Measurements from ENCODE around the gene GDF2.

GDF2 gene

DNA sequence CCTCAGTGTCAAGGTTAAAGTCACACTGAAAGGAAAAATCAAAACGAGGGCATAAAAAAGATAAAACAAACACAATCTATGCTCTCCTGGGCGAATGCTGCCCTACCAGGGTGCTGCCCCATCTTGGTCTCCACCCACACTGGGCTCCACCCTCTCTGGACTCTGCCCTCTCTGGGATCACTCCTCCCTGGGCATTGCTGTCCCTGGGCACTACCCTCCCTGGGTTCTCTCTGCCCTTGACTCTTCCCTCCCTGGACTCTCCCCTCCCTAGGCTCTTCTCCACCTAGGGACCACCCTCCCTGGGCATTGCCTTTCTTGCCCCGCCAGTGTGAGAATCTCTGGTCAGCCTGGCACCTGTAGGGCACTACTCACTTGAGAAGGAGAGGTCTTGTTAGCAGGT is 8.6 kb downstream of the GDF2 start:
- CTCF ChIA-PET = interaction anchor here (1.3 to 2.1 kb wide), 3 partner anchors 10 to 305 kb away, joined by 4 to 6 read pairs (median 4); no protein-coding TSS in a partner anchor

DNA sequence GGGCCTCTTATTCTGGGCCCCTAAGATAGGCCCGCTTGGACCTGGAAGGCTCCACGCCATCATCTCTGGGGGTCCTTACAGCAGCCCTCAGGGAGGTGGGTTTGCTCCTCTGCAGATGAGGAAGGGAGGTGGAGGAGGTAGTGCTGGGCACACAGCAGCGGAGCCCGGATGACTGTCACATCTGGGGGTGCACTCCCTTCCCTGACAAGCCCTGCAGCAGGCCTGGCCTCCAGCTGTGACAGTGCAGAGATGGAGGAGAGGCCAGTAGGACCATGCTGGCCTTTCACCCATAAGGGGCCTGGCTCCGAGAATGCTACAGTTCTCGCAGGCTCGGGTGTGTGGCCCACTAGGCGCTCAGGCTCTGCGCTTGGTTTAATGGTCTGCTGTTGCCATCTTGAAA is 9.2 kb downstream of the GDF2 start:
- H3K4me3 ChIP-seq (ENCODE audit: low read depth, low read length) = no peak overlapping the region
- POLR2A ChIA-PET = no interaction called here
- CTCF ChIA-PET = interaction anchor here (1.5 to 2.1 kb wide), 2 partner anchors 9 to 306 kb away, joined by 4 to 6 read pairs; no protein-coding TSS in a partner anchor
- no peak for DNase-seq (ENCODE audit: low read depth, low spot score)
- TF ChIP-seq, protein P1, sequence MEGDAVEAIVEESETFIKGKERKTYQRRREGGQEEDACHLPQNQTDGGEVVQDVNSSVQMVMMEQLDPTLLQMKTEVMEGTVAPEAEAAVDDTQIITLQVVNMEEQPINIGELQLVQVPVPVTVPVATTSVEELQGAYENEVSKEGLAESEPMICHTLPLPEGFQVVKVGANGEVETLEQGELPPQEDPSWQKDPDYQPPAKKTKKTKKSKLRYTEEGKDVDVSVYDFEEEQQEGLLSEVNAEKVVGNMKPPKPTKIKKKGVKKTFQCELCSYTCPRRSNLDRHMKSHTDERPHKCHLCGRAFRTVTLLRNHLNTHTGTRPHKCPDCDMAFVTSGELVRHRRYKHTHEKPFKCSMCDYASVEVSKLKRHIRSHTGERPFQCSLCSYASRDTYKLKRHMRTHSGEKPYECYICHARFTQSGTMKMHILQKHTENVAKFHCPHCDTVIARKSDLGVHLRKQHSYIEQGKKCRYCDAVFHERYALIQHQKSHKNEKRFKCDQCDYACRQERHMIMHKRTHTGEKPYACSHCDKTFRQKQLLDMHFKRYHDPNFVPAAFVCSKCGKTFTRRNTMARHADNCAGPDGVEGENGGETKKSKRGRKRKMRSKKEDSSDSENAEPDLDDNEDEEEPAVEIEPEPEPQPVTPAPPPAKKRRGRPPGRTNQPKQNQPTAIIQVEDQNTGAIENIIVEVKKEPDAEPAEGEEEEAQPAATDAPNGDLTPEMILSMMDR (IDR thresholded peaks at IDR 0.05; ENCODE audit: insufficient read depth, low read length, missing control alignments) = no peak

More for the DNA sequence above, 8.6 kb downstream of the GDF2 start:
- TF ChIP-seq, protein P1 (IDR thresholded peaks at IDR 0.05; ENCODE audit: insufficient read depth, low read length, missing control alignments) = no peak
- H3K4me3 ChIP-seq (ENCODE audit: low read depth, low read length) = no peak overlapping the region
- POLR2A ChIA-PET = no interaction called here
- DNase-seq (ENCODE audit: low read depth, low spot score) = no peak

DNA sequence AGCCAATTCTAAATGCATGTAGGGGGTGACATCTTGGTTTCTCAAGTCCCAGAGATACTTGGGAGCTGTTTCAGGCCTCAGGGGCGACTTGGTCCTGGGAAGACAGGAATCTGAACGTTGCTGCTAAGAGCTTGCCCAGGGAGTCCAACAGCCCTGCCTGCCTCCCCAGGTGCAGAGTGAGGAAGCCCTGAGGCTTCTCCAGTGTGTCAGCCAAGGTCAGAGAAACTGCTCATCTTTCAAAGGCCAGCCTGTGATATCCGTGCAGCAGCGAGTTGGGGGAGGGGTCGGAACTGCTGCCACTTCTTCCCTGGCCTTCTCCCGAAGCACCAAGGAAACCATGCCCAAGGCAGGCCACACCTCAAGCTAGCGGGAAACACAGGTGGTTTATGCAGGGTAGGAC is 9.7 kb downstream of the GDF2 start:
- ChIA-PET CTCF (interaction anchor here (0.6 to 2.1 kb wide), 5 partner anchors 9 to 337 kb away, joined by 3 to 6 read pairs (median 4); no protein-coding TSS in a partner anchor), POLR2A (no interaction called here)
- no peak for DNase-seq (ENCODE audit: low read depth, low spot score)
- TF ChIP-seq, protein P1 (IDR thresholded peaks at IDR 0.05; ENCODE audit: insufficient read depth, low read length, missing control alignments) = no peak
- no peak overlapping the region for H3K4me3 ChIP-seq (ENCODE audit: low read depth, low read length)

DNA sequence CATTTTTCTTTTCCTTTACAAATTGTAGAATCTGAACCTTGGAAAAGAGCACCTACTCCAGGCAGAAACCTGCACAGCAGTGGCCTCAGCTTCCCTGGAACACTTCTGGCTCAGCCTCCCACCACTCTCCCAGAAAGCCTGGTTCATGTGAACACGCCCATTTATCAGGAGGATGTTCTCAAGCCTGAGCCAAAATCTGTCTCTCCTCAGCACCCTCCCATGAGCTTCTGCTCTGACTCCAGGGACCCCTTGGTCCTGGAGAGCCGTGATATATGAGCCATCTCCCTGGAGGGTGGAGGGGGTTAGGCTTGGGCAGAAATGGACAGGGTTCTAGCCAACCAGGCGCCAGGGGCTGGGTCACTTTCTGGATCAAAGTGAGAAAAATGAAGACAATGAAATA is 10.1 kb downstream of the GDF2 start:
- no peak overlapping the region for H3K4me3 ChIP-seq (ENCODE audit: low read depth, low read length)
- no peak for DNase-seq (ENCODE audit: low read depth, low spot score)
- CTCF ChIA-PET = interaction anchor here (0.6 to 2.1 kb wide), 5 partner anchors 9 to 337 kb away, joined by 3 to 6 read pairs (median 4); no protein-coding TSS in a partner anchor
- POLR2A ChIA-PET = no interaction called here
- TF ChIP-seq, protein P1 (IDR thresholded peaks at IDR 0.05; ENCODE audit: insufficient read depth, low read length, missing control alignments) = no peak

DNA sequence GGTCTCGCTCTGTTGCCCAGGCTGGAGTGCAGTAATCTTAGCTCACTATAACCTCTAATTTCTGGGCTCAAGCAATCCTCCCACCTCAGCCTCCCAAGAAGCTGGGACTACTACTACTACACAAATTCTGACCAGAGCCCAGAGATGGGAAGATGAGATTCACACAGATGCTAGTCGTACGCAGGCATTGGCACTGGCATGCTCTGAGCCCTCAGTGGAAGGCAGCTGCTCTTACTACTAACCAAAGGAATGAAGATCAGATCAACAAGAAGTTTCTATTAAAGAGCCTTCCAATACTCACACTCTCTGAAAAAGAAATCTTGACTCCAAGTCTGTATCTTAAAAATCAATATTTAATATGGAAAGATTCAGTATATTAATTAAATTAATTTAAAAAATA is 10.7 kb downstream of the GDF2 start:
- no peak overlapping the region for H3K4me3 ChIP-seq (ENCODE audit: low read depth, low read length)
- TF ChIP-seq, protein P1 (IDR thresholded peaks at IDR 0.05; ENCODE audit: insufficient read depth, low read length, missing control alignments) = no peak
- CTCF ChIA-PET = interaction anchor here (0.9 to 2.1 kb wide), 5 partner anchors 8 to 338 kb away, joined by 3 to 6 read pairs (median 3); no protein-coding TSS in a partner anchor
- POLR2A ChIA-PET = no interaction called here
- DNase-seq (ENCODE audit: low read depth, low spot score) = peak; percentile 17

DNA sequence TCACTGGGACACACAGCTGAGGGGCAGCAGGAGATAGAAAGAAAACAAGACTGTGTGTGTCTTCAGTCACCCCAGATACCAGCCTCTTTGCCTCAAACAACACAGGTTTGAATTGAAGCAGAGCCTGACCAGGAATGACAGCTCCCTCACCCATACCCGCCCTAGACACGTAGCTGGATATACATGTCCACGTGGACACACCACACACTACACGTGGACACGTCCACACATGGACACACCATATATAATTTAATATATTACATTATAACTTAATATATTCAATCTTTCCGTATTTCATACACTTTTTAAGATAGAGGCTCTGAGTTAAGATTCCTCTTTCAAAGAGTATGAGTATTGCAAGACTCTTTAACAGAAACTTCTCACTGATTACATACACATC is 11.3 kb downstream of the GDF2 start:
- POLR2A ChIA-PET = no interaction called here
- TF ChIP-seq, protein P1 (IDR thresholded peaks at IDR 0.05; ENCODE audit: insufficient read depth, low read length, missing control alignments) = no peak
- CTCF ChIA-PET = interaction anchor here (0.9 to 1.6 kb wide), 3 partner anchors 10 to 309 kb away, joined by 3 read pairs; no protein-coding TSS in a partner anchor
- DNase-seq (ENCODE audit: low read depth, low spot score) = no peak
- H3K4me3 ChIP-seq (ENCODE audit: low read depth, low read length) = no peak overlapping the region

All from AG04449 (cell line).